DOHH2 (cell line): ENCODE results near the gene PLCB4.

Experiments used
- H3F3A ChIP-seq: fragments of 200-600 bp; sonication (generic), shearing (Covaris generic); 2 replicates; pipeline ENCODE4 v1.6.0; 2016; ENCODE audit warnings: antibody characterized with exemption, mild to moderate bottlenecking; ENCODE audit not compliant: control insufficient read depth, insufficient read depth
- H3K27ac ChIP-seq: fragments of 200-600 bp; sonication (generic); 2 replicates; pipeline ENCODE4 v1.5.1; 2014; ENCODE audit warnings: low read depth, mild to moderate bottlenecking, low read length, moderate library complexity
- H3K27me3 ChIP-seq: fragments of 200-600 bp; sonication (generic); 2 replicates; pipeline ENCODE4 v1.6.1; 2014; ENCODE audit warnings: mild to moderate bottlenecking, low read length, mixed read lengths; ENCODE audit not compliant: control insufficient read depth
- H3K36me3 ChIP-seq: fragments of 200-600 bp; sonication (generic); 2 replicates; pipeline ENCODE4 v1.6.1; 2014; ENCODE audit warnings: mild to moderate bottlenecking, low read length, moderate library complexity, mixed read lengths; ENCODE audit not compliant: control insufficient read depth
- H3K4me1 ChIP-seq: fragments of 200-600 bp; sonication (generic); 2 replicates; pipeline ENCODE4 v1.6.1; 2014; ENCODE audit warnings: mild to moderate bottlenecking, low read length, mixed read lengths; ENCODE audit not compliant: control insufficient read depth
- H3K4me2 ChIP-seq: fragments of 200-600 bp; sonication (generic); 2 replicates; pipeline ENCODE4 v1.6.0; 2014; ENCODE audit warnings: mild to moderate bottlenecking, low read length, moderate library complexity
- H3K4me3 ChIP-seq: fragments of 200-600 bp; sonication (generic); 2 replicates; pipeline ENCODE4 v1.5.1; 2014; ENCODE audit warnings: mild to moderate bottlenecking, low read length, mixed read lengths
- H3K79me2 ChIP-seq: fragments of 200-600 bp; sonication (generic); 2 replicates; pipeline ENCODE4 v1.6.1; 2014; ENCODE audit warnings: mild to moderate bottlenecking, low read length, mixed read lengths; ENCODE audit not compliant: control insufficient read depth
- H3K9me2 ChIP-seq: fragments of 200-600 bp; sonication (generic); replicated peaks from 2 replicates; pipeline ENCODE4 v1.6.1; 2014; ENCODE audit warnings: mild to moderate bottlenecking, low read length, mixed read lengths; ENCODE audit not compliant: control insufficient read depth
- H3K9me3 ChIP-seq: fragments of 200-600 bp; sonication (generic); 2 replicates; pipeline ENCODE4 v1.6.1; 2014; ENCODE audit warnings: antibody characterized with exemption, low read length, mixed read lengths; ENCODE audit not compliant: control insufficient read depth, insufficient read depth
- H4K20me1 ChIP-seq: fragments of 200-600 bp; sonication (generic); 2 replicates; pipeline ENCODE4 v1.6.0; 2014; ENCODE audit warnings: low read depth, mild to moderate bottlenecking, antibody characterized with exemption, low read length, moderate library complexity; ENCODE audit not compliant: control insufficient read depth, insufficient read depth
- CTCF ChIP-seq: fragments of 200-600 bp; sonication (generic); IDR thresholded peaks from one replicate; pipeline ENCODE4 v1.5.1; 2014; ENCODE audit warnings: antibody characterized with exemption, mild to moderate bottlenecking, low read depth, low read length; ENCODE audit not compliant: poor library complexity, severe bottlenecking
- EZH2phosphoT487 ChIP-seq: fragments of 200-600 bp; sonication (generic); IDR thresholded peaks from 2 replicates; pipeline ENCODE4 v1.6.1; 2017; ENCODE audit warnings: borderline replicate concordance, mild to moderate bottlenecking, antibody characterized with exemption, low read length, moderate library complexity, mixed read lengths

Gene PLCB4

GRCh38 chr20:9081423-9081966 is 12.6 kb downstream of the PLCB4 start:
- Histone ChIP-seq H4K20me1 (no peaks in the 10 kb centered on the region), H3K4me3 (no peak overlapping the region), H3K27me3 (no peaks in the 10 kb centered on the region), H3K9me3 (no peaks in the 10 kb centered on the region), H3F3A (no peaks in the 10 kb centered on the region), H3K27ac (no peak overlapping the region), H3K36me3 (no peaks in the 10 kb centered on the region), H3K4me1 (no peaks in the 10 kb centered on the region), H3K9me2 (no peaks in the 10 kb centered on the region), H3K79me2 (no peaks in the 10 kb centered on the region), H3K4me2 (no peak overlapping the region)
- TF ChIP-seq EZH2phosphoT487: no peak
- no peak for TF ChIP-seq CTCF

- H3K27me3 ChIP-seq: no peaks in the 10 kb centered on the region
- H4K20me1 ChIP-seq: no peaks in the 10 kb centered on the region
- no peaks in the 10 kb centered on the region for H3K9me2 ChIP-seq
- H3K4me1 ChIP-seq: no peaks in the 10 kb centered on the region
- no peaks in the 10 kb centered on the region for H3K9me3 ChIP-seq
- no peaks in the 10 kb centered on the region for H3K36me3 ChIP-seq
- no peak overlapping the region for H3K4me2 ChIP-seq
- H3K4me3 ChIP-seq: no peak overlapping the region
- no peaks in the 10 kb centered on the region for H3K79me2 ChIP-seq
- H3F3A ChIP-seq: no peaks in the 10 kb centered on the region
- TF ChIP-seq EZH2phosphoT487 (no peak), CTCF (no peak)
- no peak overlapping the region for H3K27ac ChIP-seq
These were observed 13.9 kb downstream of the PLCB4 start for GRCh38 chr20:9082741-9083140.

- no peaks in the 10 kb centered on the region for H3K9me3 ChIP-seq
- H4K20me1 ChIP-seq: no peaks in the 10 kb centered on the region
- H3K9me2 ChIP-seq: no peaks in the 10 kb centered on the region
- no peaks in the 10 kb centered on the region for H3K27me3 ChIP-seq
- no peak overlapping the region for H3K4me2 ChIP-seq
- TF ChIP-seq EZH2phosphoT487 (no peak), CTCF (no peak)
- H3K36me3 ChIP-seq: no peaks in the 10 kb centered on the region
- H3K79me2 ChIP-seq: no peaks in the 10 kb centered on the region
- H3K4me3 ChIP-seq: no peak overlapping the region
- no peaks in the 10 kb centered on the region for H3F3A ChIP-seq
- no peak overlapping the region for H3K27ac ChIP-seq
- no peaks in the 10 kb centered on the region for H3K4me1 ChIP-seq
These were observed 18.8 kb downstream of the PLCB4 start for GRCh38 chr20:9087531-9088217.
